ENCODE data around the gene ADH7. TPM values are rescaled to one million over a fixed set of nuclear protein-coding genes. Genes with fewer than 3 reads are reported as not detected.
A peak's percentile ranks its signal among the peaks of the same experiment; 100 is the strongest.
"Not testable (repeated sequence)": the region's sequence is repeated elsewhere in the genome, so short reads cannot be mapped to it uniquely, and the experiment has no call there.

The ADH7 gene
- total RNA-seq, 3 donors from 2014 or later: not detected

GRCh38 chr4:99447079-99447478, 11.9 kb upstream of the ADH7 start:
- peaks cover 10% of the 10 kb centered on the region for H3K9me3 Mint-ChIP-seq
- ATAC-seq: no peak
- no peaks in the 10 kb centered on the region for H3K36me3 Mint-ChIP-seq (ENCODE audit: insufficient read depth)
- peaks cover 6% of the 10 kb centered on the region for H3K4me1 Mint-ChIP-seq (ENCODE audit: low read depth)
- DNase-seq: no peak
- no peak overlapping the region for H3K4me3 Mint-ChIP-seq
- H3K27me3 Mint-ChIP-seq (ENCODE audit: low read depth): peaks cover 4% of the 10 kb centered on the region

- H3K36me3 Mint-ChIP-seq (ENCODE audit: insufficient read depth): no peaks in the 10 kb centered on the region
- H3K4me1 Mint-ChIP-seq (ENCODE audit: low read depth): no peaks in the 10 kb centered on the region
- ATAC-seq (no peak), DNase-seq (no peak)
- no peak overlapping the region for H3K4me3 Mint-ChIP-seq
- H3K9me3 Mint-ChIP-seq: no peaks in the 10 kb centered on the region
- H3K27me3 Mint-ChIP-seq (ENCODE audit: low read depth): no peaks in the 10 kb centered on the region
Observed at GRCh38 chr4:99438405-99438780, 3.3 kb upstream of the ADH7 start.

- H3K4me3 Mint-ChIP-seq: no peak overlapping the region
- ATAC-seq (no peak), DNase-seq (no peak)
- H3K4me1 Mint-ChIP-seq (ENCODE audit: low read depth): no peaks in the 10 kb centered on the region
- no peaks in the 10 kb centered on the region for H3K27me3 Mint-ChIP-seq (ENCODE audit: low read depth)
- no peaks in the 10 kb centered on the region for H3K36me3 Mint-ChIP-seq (ENCODE audit: insufficient read depth)
- H3K9me3 Mint-ChIP-seq: no peaks in the 10 kb centered on the region
Observed at GRCh38 chr4:99437723-99438404, 2.7 kb upstream of the ADH7 start.

DNA sequence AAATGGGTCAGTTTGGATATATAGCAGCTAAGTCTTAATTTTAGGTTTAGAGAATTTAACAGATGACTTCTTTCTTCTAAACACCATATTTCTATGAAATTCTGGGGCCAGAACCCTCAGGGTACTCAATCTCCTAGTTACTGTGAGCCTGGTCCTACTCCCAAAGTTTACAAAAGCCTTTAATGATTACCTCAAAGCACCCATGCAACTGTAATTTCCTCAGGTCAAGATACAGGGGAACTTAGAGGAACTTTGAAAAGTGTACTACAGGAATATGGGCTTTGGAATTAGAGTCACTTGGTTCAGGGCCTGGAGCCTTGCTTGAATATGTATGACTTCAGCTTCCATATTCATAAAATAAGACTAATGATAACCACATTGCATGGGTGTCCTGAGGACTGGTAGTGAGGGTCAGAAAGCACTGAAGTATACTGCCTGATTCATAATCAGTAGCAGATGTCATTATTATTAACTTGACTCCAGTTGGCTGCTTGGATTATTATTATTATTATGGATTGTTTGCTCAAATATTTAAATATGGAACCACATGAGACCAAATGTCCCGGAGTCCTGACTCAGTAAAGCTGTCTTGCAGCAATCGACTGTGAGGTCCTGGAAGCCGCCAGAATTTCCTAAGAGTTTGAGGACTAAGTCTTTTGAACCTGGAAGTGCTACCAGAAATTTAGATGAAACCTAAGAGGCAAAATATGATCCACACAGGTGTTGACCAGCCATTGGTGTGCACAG, 2.0 kb upstream of the ADH7 start:
- no peaks in the 10 kb centered on the region for H3K4me1 Mint-ChIP-seq (ENCODE audit: low read depth)
- no peak overlapping the region for H3K4me3 Mint-ChIP-seq
- no peaks in the 10 kb centered on the region for H3K9me3 Mint-ChIP-seq
- DNase-seq: no peak
- ATAC-seq: no peak
- no peaks in the 10 kb centered on the region for H3K36me3 Mint-ChIP-seq (ENCODE audit: insufficient read depth)
- no peaks in the 10 kb centered on the region for H3K27me3 Mint-ChIP-seq (ENCODE audit: low read depth)

DNA sequence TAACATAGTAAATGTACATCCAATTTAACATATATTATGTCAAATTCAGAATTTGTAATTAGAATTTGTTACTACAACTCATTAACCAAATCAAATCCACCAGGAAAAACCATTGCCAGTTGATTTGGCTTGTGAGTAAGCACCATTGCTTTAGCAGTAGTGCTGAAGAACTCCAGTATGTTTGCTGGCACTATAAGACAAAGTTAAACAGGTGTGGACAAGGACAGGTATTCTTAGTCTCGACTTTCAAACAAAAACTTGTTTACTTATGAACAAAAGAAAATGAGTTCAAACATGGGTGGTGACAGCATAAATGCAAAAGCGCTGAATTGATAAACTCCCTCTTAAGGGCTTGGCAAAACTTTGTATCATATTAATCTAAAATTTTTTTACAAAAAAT, 1.3 kb upstream of the ADH7 start:
- no peak for ATAC-seq
- H3K27me3 Mint-ChIP-seq (ENCODE audit: low read depth): peaks cover 5% of the 10 kb centered on the region
- no peaks in the 10 kb centered on the region for H3K9me3 Mint-ChIP-seq
- H3K4me3 Mint-ChIP-seq: no peak overlapping the region
- H3K4me1 Mint-ChIP-seq (ENCODE audit: low read depth): no peaks in the 10 kb centered on the region
- no peaks in the 10 kb centered on the region for H3K36me3 Mint-ChIP-seq (ENCODE audit: insufficient read depth)
- DNase-seq: no peak

GRCh38 chr4:99430106-99430505, 5.0 kb downstream of the ADH7 start:
- H3K9me3 Mint-ChIP-seq: no peaks in the 10 kb centered on the region
- ATAC-seq: no peak
- H3K27me3 Mint-ChIP-seq (ENCODE audit: low read depth): peaks cover 8% of the 10 kb centered on the region
- H3K4me3 Mint-ChIP-seq: no peak overlapping the region
- no peaks in the 10 kb centered on the region for H3K4me1 Mint-ChIP-seq (ENCODE audit: low read depth)
- DNase-seq: no peak
- H3K36me3 Mint-ChIP-seq (ENCODE audit: insufficient read depth): no peaks in the 10 kb centered on the region

- Mint-ChIP-seq H3K27me3 (ENCODE audit: low read depth) (peaks cover 3% of the 10 kb centered on the region), H3K9me3 (no peaks in the 10 kb centered on the region), H3K36me3 (ENCODE audit: insufficient read depth) (no peaks in the 10 kb centered on the region), H3K4me3 (no peak overlapping the region), H3K4me1 (ENCODE audit: low read depth) (no peaks in the 10 kb centered on the region)
- DNase-seq (no peak), ATAC-seq (no peak)
Observed at GRCh38 chr4:99417125-99417524, 18.0 kb downstream of the ADH7 start.

DNA sequence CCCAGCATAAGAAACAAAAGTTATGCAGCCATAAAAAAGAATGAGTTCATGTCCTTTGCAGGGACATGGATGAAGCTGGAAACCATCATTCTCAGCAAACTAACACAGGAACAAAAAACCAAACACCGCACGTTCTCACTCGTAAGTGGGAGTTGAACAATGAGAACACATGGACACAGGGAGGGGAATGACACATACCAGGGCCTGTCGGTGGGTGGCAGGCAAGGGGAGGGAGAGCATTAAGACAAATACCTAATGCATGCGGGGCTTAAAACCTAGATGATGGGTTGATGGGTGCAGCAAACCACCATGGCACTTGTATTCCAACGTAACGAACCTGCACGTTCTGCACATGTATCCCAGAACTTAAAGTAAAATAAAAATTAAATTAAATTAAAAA, 19.4 kb downstream of the ADH7 start:
- H3K4me1 Mint-ChIP-seq (ENCODE audit: low read depth); H3K9me3 Mint-ChIP-seq: not testable (repeated sequence)

DNA sequence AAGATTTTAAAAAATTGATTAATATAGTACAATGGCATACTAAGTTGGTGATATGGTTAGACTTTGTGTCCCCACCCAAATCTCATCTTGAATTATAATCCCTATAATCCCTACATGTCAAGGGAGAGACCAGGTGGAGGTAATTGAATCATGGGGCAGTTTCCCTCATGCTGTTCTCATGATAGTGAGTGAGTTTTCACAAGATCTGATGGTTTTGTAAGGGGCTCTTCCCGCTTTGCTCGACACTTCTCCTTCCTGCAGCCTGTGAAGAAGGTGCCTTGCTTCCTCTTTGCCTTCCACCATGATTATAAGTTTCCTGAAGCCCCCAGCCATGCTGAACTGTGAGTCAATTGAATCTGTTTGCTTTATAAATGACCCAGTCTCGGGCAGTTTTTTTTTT, 20.2 kb downstream of the ADH7 start:
- not testable (repeated sequence) for H3K4me1 Mint-ChIP-seq (ENCODE audit: low read depth); H3K4me3 Mint-ChIP-seq; H3K36me3 Mint-ChIP-seq (ENCODE audit: insufficient read depth); H3K27me3 Mint-ChIP-seq (ENCODE audit: low read depth); H3K9me3 Mint-ChIP-seq; DNase-seq; ATAC-seq

More for the DNA sequence above, 19.4 kb downstream of the ADH7 start:
- not testable (repeated sequence) for ATAC-seq; H3K27me3 Mint-ChIP-seq (ENCODE audit: low read depth); DNase-seq; H3K4me3 Mint-ChIP-seq; H3K36me3 Mint-ChIP-seq (ENCODE audit: insufficient read depth)

DNA sequence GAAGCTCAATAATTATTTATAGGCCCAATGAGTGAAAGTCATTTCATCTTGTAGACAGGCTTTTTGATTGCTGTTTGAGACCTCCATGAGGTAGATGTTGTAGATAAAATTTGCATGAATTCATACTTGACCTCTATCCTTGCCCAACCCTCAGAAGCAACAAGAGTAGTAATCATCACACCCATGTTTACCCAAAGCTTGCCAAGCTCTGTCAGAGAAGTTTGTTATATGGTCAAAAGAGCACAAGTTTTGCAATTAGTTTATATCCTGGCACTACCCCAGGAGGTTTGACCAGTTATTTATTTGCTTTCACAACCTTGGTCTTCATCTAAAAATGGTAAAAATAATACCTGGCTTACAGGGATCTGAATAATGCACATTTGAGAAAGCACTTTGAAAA, 20.7 kb downstream of the ADH7 start:
- ATAC-seq: no peak
- Mint-ChIP-seq H3K27me3 (ENCODE audit: low read depth) (peaks cover 3% of the 10 kb centered on the region), H3K9me3 (no peaks in the 10 kb centered on the region), H3K36me3 (ENCODE audit: insufficient read depth) (no peaks in the 10 kb centered on the region), H3K4me1 (ENCODE audit: low read depth) (no peaks in the 10 kb centered on the region), H3K4me3 (no peak overlapping the region)
- DNase-seq: no peak

DNA sequence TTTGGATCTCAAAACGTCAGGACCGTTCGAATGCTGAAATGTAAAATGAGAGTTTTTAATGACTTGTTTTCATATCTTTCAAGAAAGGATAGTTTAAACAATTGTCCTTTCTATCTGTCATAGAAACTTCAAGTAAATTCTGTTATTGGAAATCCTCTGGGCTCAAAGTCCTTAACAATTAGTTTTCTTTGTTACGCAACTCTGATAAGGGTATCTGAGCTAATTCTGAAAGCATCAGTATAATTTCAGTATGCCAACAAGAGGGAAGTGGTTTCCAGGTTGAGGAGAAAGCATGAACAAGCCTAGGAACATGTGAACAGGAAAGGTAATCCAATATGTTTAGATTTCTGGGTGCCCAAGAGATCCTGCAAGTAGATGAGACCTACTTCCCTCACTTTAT, 22.0 kb downstream of the ADH7 start:
- Mint-ChIP-seq H3K4me1 (ENCODE audit: low read depth) (no peaks in the 10 kb centered on the region), H3K9me3 (no peaks in the 10 kb centered on the region), H3K4me3 (no peak overlapping the region), H3K36me3 (ENCODE audit: insufficient read depth) (no peaks in the 10 kb centered on the region), H3K27me3 (ENCODE audit: low read depth) (no peaks in the 10 kb centered on the region)
- DNase-seq (no peak), ATAC-seq (no peak)

GRCh38 chr4:99411041-99411440, 24.1 kb downstream of the ADH7 start:
- Mint-ChIP-seq H3K27me3 (ENCODE audit: low read depth) (no peaks in the 10 kb centered on the region), H3K4me1 (ENCODE audit: low read depth) (no peaks in the 10 kb centered on the region), H3K9me3 (no peaks in the 10 kb centered on the region), H3K4me3 (no peak overlapping the region), H3K36me3 (ENCODE audit: insufficient read depth) (no peaks in the 10 kb centered on the region)
- DNase-seq (no peak), ATAC-seq (no peak)

GRCh38 chr4:99410075-99410474, 25.1 kb downstream of the ADH7 start:
- ATAC-seq: no peak
- DNase-seq: no peak
- Mint-ChIP-seq H3K36me3 (ENCODE audit: insufficient read depth) (no peaks in the 10 kb centered on the region), H3K27me3 (ENCODE audit: low read depth) (no peaks in the 10 kb centered on the region), H3K4me1 (ENCODE audit: low read depth) (peaks cover 3% of the 10 kb centered on the region), H3K9me3 (no peaks in the 10 kb centered on the region), H3K4me3 (no peak overlapping the region)

DNA sequence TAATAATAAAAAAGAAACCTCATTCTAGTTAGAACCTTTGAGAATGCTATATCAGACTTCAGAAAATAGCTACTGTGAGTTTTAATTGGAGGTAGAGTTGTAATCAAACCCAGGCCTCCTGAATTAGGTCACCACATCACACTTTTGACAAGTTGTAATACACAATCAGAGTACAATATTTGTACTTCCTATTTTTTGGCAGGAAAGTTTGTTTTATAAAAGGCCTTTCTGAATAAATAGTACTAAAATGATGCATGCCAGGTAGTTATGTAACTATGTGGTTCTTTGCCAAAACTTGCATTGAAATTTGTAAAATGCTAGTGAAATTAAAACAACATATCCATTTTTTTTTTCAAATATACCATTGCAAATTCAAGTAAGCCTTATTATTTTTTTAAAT, 26.8 kb downstream of the ADH7 start:
- Mint-ChIP-seq H3K27me3 (ENCODE audit: low read depth) (no peaks in the 10 kb centered on the region), H3K4me1 (ENCODE audit: low read depth) (peaks cover 9% of the 10 kb centered on the region), H3K4me3 (no peak overlapping the region), H3K9me3 (no peaks in the 10 kb centered on the region), H3K36me3 (ENCODE audit: insufficient read depth) (no peaks in the 10 kb centered on the region)
- no peak for ATAC-seq
- no peak for DNase-seq

DNA sequence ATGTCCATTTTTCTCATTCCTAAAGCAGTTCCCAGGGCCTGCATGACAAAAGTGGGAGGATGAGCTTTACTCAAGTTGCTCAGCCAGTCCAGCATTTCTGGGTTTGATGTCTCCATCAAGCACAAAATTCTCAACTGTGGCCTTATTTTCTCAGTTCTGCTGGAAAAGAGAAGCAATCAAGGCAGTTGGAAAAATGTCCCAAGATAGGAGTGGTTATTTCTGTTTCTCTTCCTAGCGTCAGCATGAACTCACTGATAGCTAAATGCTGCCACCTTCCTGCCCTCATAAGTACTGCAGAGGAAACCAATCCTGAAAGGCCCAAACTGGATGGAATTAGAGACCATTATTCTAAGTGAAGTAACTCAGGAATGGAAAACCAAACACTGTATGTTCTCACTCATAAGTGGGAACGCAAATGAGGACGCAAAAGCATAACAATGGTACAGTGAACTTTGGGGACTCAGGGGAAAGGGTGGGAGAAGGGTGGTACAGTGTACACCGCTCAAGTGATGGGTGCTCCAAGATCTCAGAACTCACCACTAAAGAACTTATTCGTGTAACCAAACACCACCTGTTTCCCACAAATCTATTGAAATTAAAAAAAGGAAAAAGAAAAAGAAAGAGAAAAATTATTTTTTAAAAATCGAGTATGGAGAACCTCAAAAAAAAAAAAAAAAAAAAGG, 29.6 kb downstream of the ADH7 start:
- H3K27me3 Mint-ChIP-seq (ENCODE audit: low read depth): no peaks in the 10 kb centered on the region
- H3K4me1 Mint-ChIP-seq (ENCODE audit: low read depth): peaks cover 9% of the 10 kb centered on the region
- no peak overlapping the region for H3K4me3 Mint-ChIP-seq
- peak; percentile 48 for DNase-seq
- ATAC-seq: peak in 1 of 2 donors; percentile 37
- no peaks in the 10 kb centered on the region for H3K36me3 Mint-ChIP-seq (ENCODE audit: insufficient read depth)
- no peaks in the 10 kb centered on the region for H3K9me3 Mint-ChIP-seq

All from activated T-cell treated with anti-CD3 and anti-CD28 coated beads, Interleukin-2, amount 50 U/mL, for 4 hours (primary cell).